ENCODE data around the gene P2RX2. TPM values are rescaled to one million over a fixed set of nuclear protein-coding genes. Genes with fewer than 3 reads are reported as not detected.

Gene P2RX2
- total RNA-seq, 4 donors from 2014 or later: not detected

DNA sequence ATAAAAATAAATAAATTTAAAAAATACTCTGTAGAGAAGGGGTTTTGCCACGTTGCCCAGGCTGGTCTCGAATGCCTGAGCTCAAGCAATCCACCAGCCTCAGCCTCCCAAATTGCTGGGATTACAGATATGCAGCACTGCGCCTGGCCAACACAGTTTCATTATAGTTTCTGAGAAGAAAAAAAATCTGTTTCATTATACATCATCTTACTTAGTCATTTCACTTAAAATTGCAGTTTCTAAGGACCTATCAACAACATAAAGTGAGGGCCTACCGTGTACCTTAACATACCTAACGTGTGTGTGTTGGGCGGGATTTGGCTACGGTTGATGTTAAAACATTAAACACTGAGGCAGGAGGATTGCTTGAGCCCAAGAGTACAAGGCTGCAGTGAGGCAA, 28.3 kb downstream of the P2RX2 start:
- TF ChIP-seq, protein P1, sequence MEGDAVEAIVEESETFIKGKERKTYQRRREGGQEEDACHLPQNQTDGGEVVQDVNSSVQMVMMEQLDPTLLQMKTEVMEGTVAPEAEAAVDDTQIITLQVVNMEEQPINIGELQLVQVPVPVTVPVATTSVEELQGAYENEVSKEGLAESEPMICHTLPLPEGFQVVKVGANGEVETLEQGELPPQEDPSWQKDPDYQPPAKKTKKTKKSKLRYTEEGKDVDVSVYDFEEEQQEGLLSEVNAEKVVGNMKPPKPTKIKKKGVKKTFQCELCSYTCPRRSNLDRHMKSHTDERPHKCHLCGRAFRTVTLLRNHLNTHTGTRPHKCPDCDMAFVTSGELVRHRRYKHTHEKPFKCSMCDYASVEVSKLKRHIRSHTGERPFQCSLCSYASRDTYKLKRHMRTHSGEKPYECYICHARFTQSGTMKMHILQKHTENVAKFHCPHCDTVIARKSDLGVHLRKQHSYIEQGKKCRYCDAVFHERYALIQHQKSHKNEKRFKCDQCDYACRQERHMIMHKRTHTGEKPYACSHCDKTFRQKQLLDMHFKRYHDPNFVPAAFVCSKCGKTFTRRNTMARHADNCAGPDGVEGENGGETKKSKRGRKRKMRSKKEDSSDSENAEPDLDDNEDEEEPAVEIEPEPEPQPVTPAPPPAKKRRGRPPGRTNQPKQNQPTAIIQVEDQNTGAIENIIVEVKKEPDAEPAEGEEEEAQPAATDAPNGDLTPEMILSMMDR (IDR thresholded peaks at IDR 0.05; ENCODE audit: low read depth): no peak

DNA sequence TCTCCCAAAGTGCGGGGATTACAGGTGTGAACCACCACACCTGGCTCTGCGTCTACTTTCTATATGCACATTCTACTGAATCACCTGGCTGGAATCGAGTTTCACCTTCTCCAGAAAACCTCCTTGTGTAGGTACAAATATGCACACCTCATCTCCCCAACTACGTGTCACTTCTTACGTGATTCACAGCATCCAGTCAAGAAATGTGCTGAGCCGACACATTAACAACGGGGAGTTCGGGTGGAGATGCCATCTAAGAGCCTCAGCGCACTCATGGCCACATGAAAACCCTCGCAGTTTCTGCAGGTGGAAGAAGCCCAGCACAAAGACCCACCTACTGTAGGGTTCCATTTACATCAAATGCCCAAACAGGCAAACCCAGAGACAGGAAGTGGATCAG, 29.3 kb downstream of the P2RX2 start:
- TF ChIP-seq, protein P1 (IDR thresholded peaks at IDR 0.05; ENCODE audit: low read depth): no peak

DNA sequence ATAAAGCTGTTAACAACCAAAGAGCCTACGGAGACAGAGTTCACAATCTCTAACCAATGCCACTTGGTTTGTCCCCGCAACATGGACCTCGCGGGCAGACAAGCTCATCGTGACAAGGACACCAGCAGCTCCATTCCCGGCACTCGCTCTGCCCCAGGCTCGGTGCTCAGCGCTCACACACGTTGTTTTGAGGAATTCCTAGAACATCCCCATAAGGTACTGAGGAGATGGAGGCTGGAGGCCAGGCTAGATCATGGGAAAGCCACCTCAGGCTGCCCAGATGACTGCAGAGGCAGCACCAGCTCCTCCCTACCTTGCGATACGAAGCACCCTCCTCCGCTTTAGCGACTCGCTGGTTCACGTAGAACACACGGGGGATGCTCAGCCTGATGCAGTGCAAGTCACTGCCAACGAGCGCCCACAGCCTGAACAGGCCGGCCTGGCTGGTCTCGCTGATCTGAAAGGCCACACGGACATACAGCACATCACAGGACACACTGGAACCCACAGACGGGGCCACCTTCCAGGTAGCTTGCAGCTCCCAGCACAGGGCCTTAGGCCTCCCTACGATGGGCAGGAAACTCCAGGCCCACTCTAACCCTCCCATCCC, 30.1 kb downstream of the P2RX2 start:
- TF ChIP-seq, protein P1 (IDR thresholded peaks at IDR 0.05; ENCODE audit: low read depth): no peak

DNA sequence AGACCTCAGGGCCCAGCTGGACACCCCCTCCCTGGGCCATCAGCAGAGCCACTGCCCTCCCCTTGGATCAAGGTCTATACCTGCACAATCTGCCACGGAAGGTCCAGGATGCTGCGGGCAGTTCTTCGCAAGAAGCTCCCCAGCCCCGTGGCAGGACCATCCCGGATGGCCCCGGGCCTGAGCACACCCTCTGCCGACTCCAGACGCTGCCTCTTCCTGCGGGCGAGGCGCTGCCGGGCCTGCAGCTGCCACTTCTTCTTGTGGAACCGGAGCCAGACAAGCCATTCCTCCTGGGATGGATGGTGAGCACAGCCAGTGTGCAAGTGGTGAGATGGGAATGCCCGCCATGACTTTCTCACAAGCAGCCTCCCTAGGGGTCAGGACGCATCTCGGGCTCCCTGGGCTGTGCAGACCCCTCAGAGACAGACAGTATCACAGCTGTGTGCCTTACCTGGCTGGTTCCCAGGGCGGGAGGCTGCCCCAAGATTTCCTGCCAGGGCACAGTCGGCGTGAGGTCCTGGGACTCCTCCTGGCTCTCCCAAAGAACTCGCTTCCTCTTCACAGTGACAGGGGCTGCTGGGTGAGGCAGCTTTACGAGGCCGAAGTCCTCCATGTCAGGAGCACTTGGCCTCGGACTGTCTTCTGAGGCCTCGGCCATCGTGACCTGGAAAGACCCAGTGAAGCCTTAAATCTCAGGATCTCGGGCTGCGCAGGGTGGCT, 30.8 kb downstream of the P2RX2 start:
- TF ChIP-seq, protein P1 (IDR thresholded peaks at IDR 0.05; ENCODE audit: low read depth): no peak

DNA sequence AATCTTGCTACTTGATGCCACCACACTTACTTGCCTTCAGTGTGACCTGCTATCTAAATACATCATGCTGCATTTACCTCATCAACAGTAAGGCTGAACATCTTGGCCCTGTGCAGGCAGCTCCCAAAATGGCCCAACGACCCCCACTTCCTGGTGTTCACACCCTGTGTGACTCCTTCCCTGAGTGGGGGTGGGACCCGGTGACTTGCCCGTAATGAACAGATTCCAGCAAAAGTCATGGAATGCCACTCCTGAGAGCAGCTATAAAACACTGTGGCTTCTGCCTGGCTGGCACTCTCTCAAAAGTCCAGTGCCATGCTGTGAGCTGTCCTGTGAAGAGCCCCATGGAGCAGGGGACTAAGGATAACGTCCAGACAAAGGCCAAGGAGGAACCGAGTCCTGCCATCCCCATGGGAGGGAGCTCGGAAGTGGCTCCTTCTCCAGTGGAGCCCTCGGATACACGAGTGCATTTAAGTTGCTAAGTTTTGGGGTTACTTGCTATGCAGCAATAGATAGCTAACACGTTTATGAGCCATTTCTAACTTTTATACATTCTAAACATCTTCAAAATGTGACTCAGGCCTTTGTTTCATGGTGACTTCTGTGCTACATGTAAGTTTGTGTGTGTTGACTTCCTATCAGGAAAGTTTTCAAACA, 33.0 kb downstream of the P2RX2 start:
- TF ChIP-seq, protein P1 (IDR thresholded peaks at IDR 0.05; ENCODE audit: low read depth): no peak

DNA sequence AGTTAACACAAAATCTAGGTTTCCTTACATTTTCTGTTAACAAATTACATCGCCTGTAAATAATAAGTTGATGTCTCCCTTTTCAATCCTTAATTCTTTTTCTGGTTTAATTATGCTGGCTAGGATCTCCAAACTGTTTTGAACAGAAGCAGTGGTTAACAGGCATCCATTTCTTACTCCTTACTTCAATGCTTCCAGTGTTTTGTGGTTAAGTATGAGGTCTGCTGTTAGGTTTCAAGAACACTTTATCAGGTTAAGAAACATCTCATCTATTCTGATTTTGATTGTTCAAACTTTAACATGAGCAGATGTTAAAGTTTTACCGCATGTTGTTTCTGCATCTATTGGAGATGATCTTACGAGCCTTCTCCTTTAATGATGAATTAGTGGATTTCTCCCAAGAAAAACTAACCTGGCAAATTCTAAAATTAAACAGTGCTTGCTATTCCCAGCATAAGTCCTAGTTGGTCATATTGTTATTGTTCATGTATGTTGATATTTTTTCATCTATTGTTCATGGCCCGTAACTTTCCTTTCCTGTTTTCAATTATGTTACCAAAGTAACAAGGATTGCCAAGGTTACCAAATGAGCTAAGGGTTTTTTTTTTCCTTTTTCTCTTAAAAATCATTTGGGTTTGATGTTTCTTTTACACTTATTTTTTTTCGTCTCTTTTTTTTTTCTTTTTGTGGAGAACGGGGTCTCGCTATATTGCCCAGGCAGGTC, 35.2 kb downstream of the P2RX2 start:
- TF ChIP-seq, protein P1 (IDR thresholded peaks at IDR 0.05; ENCODE audit: low read depth): no peak
